ENCODE results near the gene EPS8L2. TPM values are rescaled to one million over a fixed set of nuclear protein-coding genes. Genes with fewer than 3 reads are reported as not detected.

Gene EPS8L2
- total RNA-seq, 4 donors from 2014 or later: 107 to 193 (median 140) TPM

DNA sequence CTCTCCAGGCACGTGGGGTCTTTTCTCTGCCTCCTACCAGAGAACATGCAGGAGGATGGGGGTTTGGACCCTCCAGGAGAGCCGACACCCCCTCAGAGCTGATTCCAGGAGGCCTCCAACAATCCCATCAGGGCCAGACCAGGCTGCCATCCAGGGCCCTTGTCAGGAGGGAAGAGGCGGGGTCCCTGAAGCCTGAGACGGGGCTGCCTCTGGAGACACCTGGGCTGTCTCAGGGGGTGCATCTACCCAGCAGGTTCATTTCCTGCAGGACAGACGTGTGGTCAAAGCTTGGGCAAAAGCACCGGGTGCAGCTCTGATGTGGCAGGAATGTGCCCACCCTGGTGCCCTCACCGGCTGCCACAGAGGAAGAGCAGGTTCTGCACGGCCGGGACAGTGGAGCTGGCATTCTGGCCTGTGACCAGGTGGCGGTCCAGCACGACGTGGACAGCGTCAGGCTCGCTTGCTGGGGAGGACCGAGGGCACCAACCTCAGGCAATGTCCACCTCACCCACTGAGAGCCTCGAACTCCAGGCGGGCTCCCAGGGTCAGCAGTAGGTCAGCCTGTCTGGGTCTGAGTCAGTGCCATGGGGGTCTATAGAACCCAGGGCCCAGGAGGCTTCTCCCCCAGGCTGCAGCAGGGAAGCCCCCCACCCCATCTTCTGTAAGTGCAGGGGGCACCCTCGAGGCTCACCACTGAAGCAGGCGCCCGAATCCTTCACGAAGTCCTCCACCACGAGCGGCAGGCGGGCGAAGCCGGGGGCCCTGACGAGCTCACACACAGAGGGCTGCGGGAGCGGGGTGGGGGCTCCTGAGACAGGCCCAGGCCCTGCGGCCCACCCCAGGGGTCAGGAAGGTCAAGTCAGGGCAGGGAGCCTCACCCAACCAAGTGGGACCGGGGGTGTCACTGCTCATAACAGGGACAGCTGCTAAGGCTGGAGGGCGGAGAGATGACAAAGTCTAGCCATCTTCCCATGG is 64.9 kb downstream of the EPS8L2 start:
- Histone ChIP-seq H3K36me3 (peaks cover 61% of the 10 kb centered on the region), H3K27me3 (no peaks in the 10 kb centered on the region), H3K4me3 (no peak overlapping the region), H3K27ac (no peak overlapping the region), H3K4me1 (peaks cover 13% of the 10 kb centered on the region), H3K9me3 (no peaks in the 10 kb centered on the region)
- TF ChIP-seq, protein P1, sequence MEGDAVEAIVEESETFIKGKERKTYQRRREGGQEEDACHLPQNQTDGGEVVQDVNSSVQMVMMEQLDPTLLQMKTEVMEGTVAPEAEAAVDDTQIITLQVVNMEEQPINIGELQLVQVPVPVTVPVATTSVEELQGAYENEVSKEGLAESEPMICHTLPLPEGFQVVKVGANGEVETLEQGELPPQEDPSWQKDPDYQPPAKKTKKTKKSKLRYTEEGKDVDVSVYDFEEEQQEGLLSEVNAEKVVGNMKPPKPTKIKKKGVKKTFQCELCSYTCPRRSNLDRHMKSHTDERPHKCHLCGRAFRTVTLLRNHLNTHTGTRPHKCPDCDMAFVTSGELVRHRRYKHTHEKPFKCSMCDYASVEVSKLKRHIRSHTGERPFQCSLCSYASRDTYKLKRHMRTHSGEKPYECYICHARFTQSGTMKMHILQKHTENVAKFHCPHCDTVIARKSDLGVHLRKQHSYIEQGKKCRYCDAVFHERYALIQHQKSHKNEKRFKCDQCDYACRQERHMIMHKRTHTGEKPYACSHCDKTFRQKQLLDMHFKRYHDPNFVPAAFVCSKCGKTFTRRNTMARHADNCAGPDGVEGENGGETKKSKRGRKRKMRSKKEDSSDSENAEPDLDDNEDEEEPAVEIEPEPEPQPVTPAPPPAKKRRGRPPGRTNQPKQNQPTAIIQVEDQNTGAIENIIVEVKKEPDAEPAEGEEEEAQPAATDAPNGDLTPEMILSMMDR (IDR thresholded peaks at IDR 0.05): no peak
- no peak for TF ChIP-seq EP300 (IDR thresholded peaks at IDR 0.05)
- TF ChIP-seq POLR2A (IDR thresholded peaks at IDR 0.05): no peak
- no peak for TF ChIP-seq POLR2AphosphoS5 (IDR thresholded peaks at IDR 0.05)
- WGBS: 87% methylated on average over 30 of the region's 32 CpGs
- peak in 1 of 2 donors; percentile 69 for DNase-seq (ENCODE audit: low spot score in 2 of 2)

DNA sequence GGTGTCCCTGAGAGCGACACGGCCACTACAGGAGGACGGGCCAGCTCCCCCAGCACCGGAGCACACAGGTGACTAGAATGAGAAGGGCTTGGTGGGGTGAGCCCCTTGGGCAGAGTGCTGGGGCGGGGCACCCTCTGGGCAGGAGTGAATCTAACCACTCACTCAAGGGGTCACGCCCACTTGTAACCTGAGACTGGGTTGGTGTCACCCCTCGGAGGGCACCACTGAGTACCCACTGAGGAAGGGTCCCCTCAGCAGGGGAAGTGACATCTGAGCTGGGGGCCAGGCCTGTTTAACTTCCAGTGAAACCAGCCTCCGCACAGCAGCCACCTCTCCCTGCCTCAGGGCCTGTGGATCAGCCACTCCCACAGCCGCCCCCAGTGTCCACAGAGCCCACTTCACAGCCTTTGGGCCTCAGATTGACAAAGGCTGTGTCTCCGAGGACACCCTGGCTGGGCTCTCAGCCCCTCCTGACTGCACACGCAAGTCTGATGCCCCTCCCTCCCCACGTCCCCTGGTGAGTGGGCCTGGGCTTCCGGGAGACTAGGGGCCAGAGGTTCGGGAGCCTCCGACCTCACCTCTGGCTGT is 65.7 kb downstream of the EPS8L2 start:
- Histone ChIP-seq H3K4me3 (no peak overlapping the region), H3K27me3 (no peaks in the 10 kb centered on the region), H3K27ac (no peak overlapping the region), H3K4me1 (peaks cover 21% of the 10 kb centered on the region), H3K36me3 (peaks cover 55% of the 10 kb centered on the region), H3K9me3 (no peaks in the 10 kb centered on the region)
- no peak for TF ChIP-seq EP300 (IDR thresholded peaks at IDR 0.05)
- TF ChIP-seq POLR2AphosphoS5 (IDR thresholded peaks at IDR 0.05): no peak
- TF ChIP-seq, protein P1 (IDR thresholded peaks at IDR 0.05): no peak
- no peak for TF ChIP-seq POLR2A (IDR thresholded peaks at IDR 0.05)
- DNase-seq (ENCODE audit: low spot score in 2 of 2): no peak
- 100% methylated on average over 1 of the region's 15 CpGs for WGBS

DNA sequence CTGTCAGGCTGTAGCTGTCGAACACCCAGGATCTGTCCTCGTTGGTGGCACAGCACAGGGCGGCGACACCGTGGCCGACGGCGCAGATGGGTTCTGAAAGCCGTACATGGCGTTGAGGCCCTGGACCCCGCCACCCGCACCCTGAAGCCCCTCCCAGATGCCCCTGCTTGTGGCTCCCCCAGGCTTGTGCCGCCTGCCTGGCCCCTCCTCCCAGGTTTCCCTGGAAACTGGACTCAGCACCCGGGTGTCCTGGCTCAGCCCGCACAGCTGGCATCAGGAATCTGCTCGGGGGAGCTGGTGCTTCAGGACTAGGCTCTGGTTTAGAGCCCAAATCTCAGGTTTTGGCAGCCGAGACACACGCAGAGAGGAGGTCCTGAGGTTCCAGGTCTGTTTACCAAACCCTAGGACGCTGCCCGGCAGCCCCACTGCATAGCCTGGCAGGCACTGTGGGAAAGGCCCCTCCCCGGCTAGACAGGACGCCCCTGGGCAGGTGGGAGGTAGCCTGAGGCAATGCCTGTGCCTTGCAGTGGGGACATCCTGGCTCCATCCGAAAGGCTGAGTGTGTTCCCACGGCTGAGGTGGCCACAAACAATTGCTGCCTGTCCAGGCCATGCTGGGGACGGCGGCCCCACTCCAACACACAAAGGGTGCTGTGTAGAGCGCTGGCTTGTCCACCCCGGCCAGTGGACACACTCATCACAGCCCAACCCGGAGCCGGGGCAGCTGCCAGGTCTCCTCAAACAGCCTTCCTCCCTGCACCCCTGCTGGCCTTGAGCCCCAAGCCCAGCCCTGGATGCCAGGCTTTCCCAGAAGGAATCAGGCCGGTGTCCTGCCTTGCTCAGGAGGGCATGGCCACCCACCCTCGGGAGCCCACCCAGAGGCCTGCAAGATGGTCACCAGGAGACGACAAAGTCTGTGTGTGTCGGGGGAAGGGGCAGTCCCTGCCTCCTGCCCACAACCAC is 66.7 kb downstream of the EPS8L2 start:
- H3K27me3 ChIP-seq: no peaks in the 10 kb centered on the region
- H3K27ac ChIP-seq: peak overlapping the region; percentile 22
- DNase-seq (ENCODE audit: low spot score in 2 of 2): peak in 1 of 2 donors; percentile 62
- H3K9me3 ChIP-seq: no peaks in the 10 kb centered on the region
- H3K36me3 ChIP-seq: peaks cover 45% of the 10 kb centered on the region
- no peak overlapping the region for H3K4me3 ChIP-seq
- WGBS: 76% methylated on average over 5 of the region's 34 CpGs
- TF ChIP-seq, protein P1 (IDR thresholded peaks at IDR 0.05): no peak
- TF ChIP-seq EP300 (IDR thresholded peaks at IDR 0.05) (no peak), POLR2A (IDR thresholded peaks at IDR 0.05) (no peak), POLR2AphosphoS5 (IDR thresholded peaks at IDR 0.05) (no peak)
- H3K4me1 ChIP-seq: peaks cover 24% of the 10 kb centered on the region

DNA sequence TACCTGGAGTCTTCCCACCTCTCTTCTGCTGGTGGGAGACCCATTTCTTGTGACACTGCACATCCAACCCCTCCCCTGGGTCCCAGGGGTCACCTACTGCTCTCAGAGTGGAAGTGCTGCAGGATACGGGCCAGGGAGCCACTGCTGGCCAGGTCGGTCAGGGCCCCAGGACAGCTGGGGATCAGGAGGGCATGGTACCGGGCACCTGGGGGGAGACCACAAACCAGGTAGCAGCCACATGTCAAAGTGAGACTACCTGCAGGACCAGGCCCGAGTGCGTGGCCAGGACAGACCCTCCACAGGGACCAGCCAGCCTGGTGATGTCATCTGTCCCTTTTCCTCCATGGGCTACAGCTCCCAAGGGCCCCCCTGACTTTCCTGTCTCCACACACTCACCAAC is 67.4 kb downstream of the EPS8L2 start:
- Histone ChIP-seq H3K27me3 (no peaks in the 10 kb centered on the region), H3K4me1 (peaks cover 30% of the 10 kb centered on the region), H3K9me3 (no peaks in the 10 kb centered on the region), H3K36me3 (peaks cover 45% of the 10 kb centered on the region), H3K4me3 (no peak overlapping the region), H3K27ac (peak overlapping the region; percentile 8)
- DNase-seq (ENCODE audit: low spot score in 2 of 2): peak in 1 of 2 donors; percentile 64
- 90% methylated on average over 2 of the region's 5 CpGs for WGBS
- TF ChIP-seq POLR2A (IDR thresholded peaks at IDR 0.05) (no peak), EP300 (IDR thresholded peaks at IDR 0.05) (no peak), POLR2AphosphoS5 (IDR thresholded peaks at IDR 0.05) (no peak)
- TF ChIP-seq, protein P1 (IDR thresholded peaks at IDR 0.05): no peak

All from suprapubic skin (tissue), 4 donors.